PC-9 (cell line): Measurements from ENCODE around the gene TPK1.

Experiments used
- EZH2 ChIP-seq: fragments of 200-600 bp; sonication (generic); IDR thresholded peaks from 2 replicates; pipeline ENCODE4 v1.8.0; 2017; ENCODE audit warnings: antibody characterized with exemption, low read depth
- TF ChIP-seq, protein P1 (sequence below): fragments of 200-600 bp; sonication (generic); conservative IDR thresholded peaks from 2 replicates; pipeline ENCODE4 v1.6.1; 2017; ENCODE audit warnings: mixed run types, antibody characterized with exemption, mild to moderate bottlenecking, moderate library complexity

DNA sequence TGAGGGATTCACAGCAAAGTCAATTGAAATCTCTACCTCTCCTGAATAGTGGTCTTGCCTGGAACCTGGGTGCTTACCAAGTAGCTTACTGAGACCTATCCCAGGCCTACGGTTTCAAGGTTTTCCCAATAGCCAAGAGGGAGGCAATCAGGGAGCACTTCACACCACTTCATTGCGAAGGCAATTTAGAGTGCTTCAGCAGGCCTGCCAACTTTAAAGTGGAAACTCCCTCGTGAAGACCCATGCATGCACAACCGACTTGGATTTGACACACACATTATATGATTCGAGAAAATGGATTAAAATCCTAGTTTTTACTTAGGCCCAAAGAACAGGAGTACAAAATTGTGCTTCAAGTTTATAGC, 380.8 kb downstream of the TPK1 start:
- TF ChIP-seq, protein P1, sequence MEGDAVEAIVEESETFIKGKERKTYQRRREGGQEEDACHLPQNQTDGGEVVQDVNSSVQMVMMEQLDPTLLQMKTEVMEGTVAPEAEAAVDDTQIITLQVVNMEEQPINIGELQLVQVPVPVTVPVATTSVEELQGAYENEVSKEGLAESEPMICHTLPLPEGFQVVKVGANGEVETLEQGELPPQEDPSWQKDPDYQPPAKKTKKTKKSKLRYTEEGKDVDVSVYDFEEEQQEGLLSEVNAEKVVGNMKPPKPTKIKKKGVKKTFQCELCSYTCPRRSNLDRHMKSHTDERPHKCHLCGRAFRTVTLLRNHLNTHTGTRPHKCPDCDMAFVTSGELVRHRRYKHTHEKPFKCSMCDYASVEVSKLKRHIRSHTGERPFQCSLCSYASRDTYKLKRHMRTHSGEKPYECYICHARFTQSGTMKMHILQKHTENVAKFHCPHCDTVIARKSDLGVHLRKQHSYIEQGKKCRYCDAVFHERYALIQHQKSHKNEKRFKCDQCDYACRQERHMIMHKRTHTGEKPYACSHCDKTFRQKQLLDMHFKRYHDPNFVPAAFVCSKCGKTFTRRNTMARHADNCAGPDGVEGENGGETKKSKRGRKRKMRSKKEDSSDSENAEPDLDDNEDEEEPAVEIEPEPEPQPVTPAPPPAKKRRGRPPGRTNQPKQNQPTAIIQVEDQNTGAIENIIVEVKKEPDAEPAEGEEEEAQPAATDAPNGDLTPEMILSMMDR: no peak
- no peak for TF ChIP-seq EZH2
